K562 (cell line): ENCODE results near the gene PRR15. TPM values are rescaled to one million over a fixed set of nuclear protein-coding genes. Genes with fewer than 3 reads are reported as not detected.

Experiments
- ATAC-seq: fragments of 200-7000 bp; cut with Tn5 transposase; 3 replicates; pipeline ENCODE4 v1.9.1; 2020; ENCODE audit warnings: moderate library complexity
- BruUV-seq: library from RNA; stranded (reverse); fragments of 400-500 nt; replicated peaks from 2 replicates; lab custom pipeline; 2021; lab: Mats Ljungman, UMichigan
- CTCF ChIA-PET: fragments of 300-600 bp; formaldehyde crosslinking; extraction: SDS; loops from one replicate; lab custom pipeline; 2021; ENCODE audit warnings: low intra/inter-chr PET ratio; lab: Yijun Ruan, JAX
- POLR2A ChIA-PET: fragments of 300-600, 350-650 bp; sonication (Branson Sonifier 250); formaldehyde crosslinking; extraction: SDS; loops from one replicate; lab custom pipeline; 2021; ENCODE audit warnings: antibody characterized with exemption, inconsistent platforms; lab: Yijun Ruan, JAX
- DNase-seq, 4 experiments: peaks; one replicate each; pipeline versions ENCODE4 v3.0.0 to v3.0.0-alpha.2; 2011 to 2018; ENCODE audit warnings: low spot score in 3 of 4, mixed read lengths in 3 of 4; ENCODE audit errors: extremely low read depth in 1 of 4
- FAIRE-seq: peaks from 2 replicates; lab custom pipeline; 2011; peaks lifted over from hg19 to GRCh38; lab: Jason Lieb, UNC
- H2AFZ ChIP-seq: 2 replicates; pipeline ENCODE4 v1.6.0; 2011; ENCODE audit warnings: low read depth, low read length, control low read depth, inconsistent platforms
- H3K27ac ChIP-seq: fragments of 200-600 bp; 3 replicates; pipeline ENCODE4 v1.8.0; 2011; ENCODE audit warnings: low read depth, mild to moderate bottlenecking, control low read depth, inconsistent platforms, low read length, moderate library complexity, mixed read lengths; ENCODE audit errors: extremely low read depth
- H3K27me3 ChIP-seq, 2 experiments: fragments of 300-600 bp in 1 of 2; 2 replicates in 1 of 2; 3 replicates in 1 of 2; pipeline versions ENCODE4 v1.6.0 to v1.8.0; 2011; ENCODE audit warnings: inconsistent platforms in 2 of 2, low read length in 2 of 2, mild to moderate bottlenecking in 1 of 2, mixed read lengths in 1 of 2, moderate library complexity in 1 of 2; ENCODE audit not compliant: control insufficient read depth in 2 of 2, insufficient read depth in 2 of 2
- H3K36me3 ChIP-seq: fragments of 300-600 bp; 3 replicates; pipeline ENCODE4 v1.8.0; 2011; ENCODE audit warnings: mild to moderate bottlenecking, low read length, inconsistent platforms; ENCODE audit not compliant: control insufficient read depth, insufficient read depth
- H3K4me1 ChIP-seq, 2 experiments: fragments of 200-600 bp in 1 of 2; replicated peaks in 1 of 2; 2 replicates in 1 of 2; 3 replicates in 1 of 2; pipeline versions ENCODE4 v1.5.1 to v1.8.0; 2011; ENCODE audit warnings: inconsistent platforms in 2 of 2, low read length in 2 of 2, mild to moderate bottlenecking in 1 of 2, mixed read lengths in 1 of 2, moderate library complexity in 1 of 2; ENCODE audit not compliant: control insufficient read depth in 2 of 2, insufficient read depth in 2 of 2
- H3K4me2 ChIP-seq: 2 replicates; pipeline ENCODE4 v1.6.1; 2011; ENCODE audit warnings: low read length, control low read depth, inconsistent platforms, mixed read lengths; ENCODE audit not compliant: insufficient read depth
- H3K4me3 ChIP-seq: fragments of 200-600 bp; sonication (generic), shearing (Covaris generic); 2 replicates; pipeline ENCODE4 v1.5.1; 2016; ENCODE audit warnings: control low read depth, inconsistent platforms
- H3K79me2 ChIP-seq: fragments of 200-600 bp; 3 replicates; pipeline ENCODE4 v1.8.0; 2011; ENCODE audit warnings: low read length, inconsistent platforms; ENCODE audit not compliant: control insufficient read depth, insufficient read depth
- H3K9ac ChIP-seq, 2 experiments: 2 replicates each; pipeline versions ENCODE4 v1.6.0 to v1.6.1; 2011; ENCODE audit warnings: low read depth in 2 of 2, low read length in 2 of 2, control low read depth in 1 of 2, inconsistent platforms in 1 of 2, mild to moderate bottlenecking in 1 of 2, mixed read lengths in 1 of 2; ENCODE audit not compliant: insufficient read depth in 1 of 2
- H3K9me1 ChIP-seq: one replicate; pipeline ENCODE4 v1.6.0; 2011; ENCODE audit warnings: inconsistent platforms, mild to moderate bottlenecking, low read length, moderate library complexity; ENCODE audit not compliant: control insufficient read depth, insufficient read depth
- H3K9me3 ChIP-seq: replicated peaks from 2 replicates; pipeline ENCODE4 v1.5.1; 2011; ENCODE audit warnings: low read depth, low read length, inconsistent platforms; ENCODE audit not compliant: control insufficient read depth, insufficient read depth
- H4K20me1 ChIP-seq: replicated peaks from 2 replicates; pipeline ENCODE4 v1.6.1; 2011; ENCODE audit warnings: low read length, inconsistent platforms, mixed read lengths; ENCODE audit not compliant: control insufficient read depth, insufficient read depth
- GTF2B ChIP-seq: IDR thresholded peaks from 2 replicates; pipeline ENCODE4 v1.6.1; 2011; ENCODE audit not compliant: insufficient read length; ENCODE audit errors: extremely low read depth
- KAT8 ChIP-seq: fragments of 450-650 bp; IDR thresholded peaks from 2 replicates; pipeline ENCODE4 v1.6.1; 2016; ENCODE audit warnings: low read depth, mild to moderate bottlenecking
- KDM4B ChIP-seq, 2 experiments: fragments of 450-650 bp in 1 of 2; sonication (generic) in 1 of 2; IDR thresholded peaks; 2 replicates each; pipeline ENCODE4 v1.6.1; 2016 to 2017; ENCODE audit warnings: borderline replicate concordance in 2 of 2, antibody characterized with exemption in 1 of 2, low read depth in 1 of 2, mild to moderate bottlenecking in 1 of 2
- L3MBTL2 ChIP-seq: fragments of 450-650 bp; IDR thresholded peaks from 2 replicates; pipeline ENCODE4 v1.6.1; 2016; ENCODE audit warnings: mild to moderate bottlenecking, moderate library complexity
- SRSF9 ChIP-seq: fragments of 200-400 bp; formaldehyde crosslinking; IDR thresholded peaks from 2 replicates; pipeline ENCODE4 v1.6.1; 2017; ENCODE audit warnings: low read depth, low read length, borderline replicate concordance
- USF2 ChIP-seq: sonication (generic); formaldehyde crosslinking; IDR thresholded peaks from 2 replicates; pipeline ENCODE4 v1.5.0; 2020; ENCODE audit warnings: missing genetic modification reagents
- ZBTB11 ChIP-seq, 3 experiments: fragments of 200-800 bp in 1 of 3; fragments of 250-450 bp in 1 of 3; fragments of 450-650 bp in 1 of 3; sonication (Bioruptor Pico) in 1 of 3; sonication (Bioruptor generic) in 1 of 3; formaldehyde crosslinking in 1 of 3; IDR thresholded peaks; 2 replicates each; pipeline versions ENCODE4 v1.6.1 to v1.8.0; 2016 to 2022; ENCODE audit warnings: mild to moderate bottlenecking in 2 of 3, missing genetic modification characterization in 2 of 3, missing compliant biosample characterization in 1 of 3, moderate library complexity in 1 of 3
- WGBS: fragments of 100-300 bp; shearing (Covaris generic); methylation state at CpG from one replicate; pipeline ENCODE4 v1.1.6; 2016; ENCODE audit warnings: low coverage, mixed read lengths; ENCODE audit not compliant: insufficient coverage; ENCODE audit errors: missing lambda C conversion rate; 5-methylcytosine and 5-hydroxymethylcytosine counted together
- in situ Hi-C: fragments of 300-500 bp; cut with MboI; formaldehyde crosslinking; loops from 4 replicates; pipeline ENCODE4 v1.15.0; 2018; ENCODE audit warnings: inconsistent platforms, mixed read lengths
- intact Hi-C: fragments of 100-400 bp; cut with micrococcal nuclease; formaldehyde crosslinking; loops from 2 replicates; pipeline ENCODE4 v1.14.2; 2022
- polyA plus RNA-seq, 8 experiments: library from polyadenylated mRNA; depleted of rRNA in 4 of 8; stranded (reverse) in 5 of 8; unstranded in 3 of 8; fragments of >200 nt; fragmentation: Nextera tagmentation in 2 of 8; fragmentation: Illumina TruSeq in 1 of 8; extraction: Ambion mirVana in 2 of 8; extraction: Trizol in 1 of 8; gene quantifications; 2 replicates each; pipeline versions ENCODE4 v1.2.1 to v1.2.3, GENCODE V29; 2011 to 2014; ENCODE audit warnings: inconsistent platforms in 1 of 8, missing spikeins in 1 of 8
- total RNA-seq, 7 experiments: library from RNA; depleted of rRNA in 6 of 7; stranded (reverse); fragments of >200 nt in 6 of 7; fragmentation: Illumina TruSeq in 2 of 7; extraction: Trizol in 2 of 7; gene quantifications; 2 replicates each; pipeline versions ENCODE4 v1.2.1 to v1.2.3, GENCODE V29; 2011 to 2021; ENCODE audit warnings: low replicate concordance in 1 of 7

The PRR15 gene
- total and polyA plus RNA-seq, 9 of the 15 experiments (the other 6 are each of a cell fraction or from before 2014, with no cell fraction given): not detected

- DNase-seq (no peak), ATAC-seq (no peak), FAIRE-seq (no peak)
- H3K27me3 ChIP-seq: peaks cover 20 to 47% of the 10 kb centered on the region in 2 experiments; a peak in 4 of 5 replicates
- in situ Hi-C loops: no loop called here
- H3K4me1 ChIP-seq: peaks cover 0 to 16% of the 10 kb centered on the region in 2 experiments; a peak in 3 of 5 replicates
- no peak overlapping the region for H3K4me3 ChIP-seq
- no peak overlapping the region for H3K4me2 ChIP-seq
- CTCF ChIA-PET: no interaction called here
- TF ChIP-seq SRSF9: no peak
- no peak for TF ChIP-seq ZBTB11 (CRISPR knock-in tag; IDR thresholded peaks at IDR 0.05)
- TF ChIP-seq L3MBTL2: peak; percentile 35; the same call in 1 of the 2 replicates
- TF ChIP-seq KDM4B (IDR thresholded peaks at IDR 0.05; ENCODE audit: borderline replicate concordance in 2 of 2, low read depth in 1 of 2): no peak
- TF ChIP-seq USF2 (CRISPR knock-in tag): no peak
- no peak for TF ChIP-seq KAT8
- no peak for TF ChIP-seq GTF2B
- no peaks in the 10 kb centered on the region for H4K20me1 ChIP-seq
- H3K79me2 ChIP-seq: no peaks in the 10 kb centered on the region
- no peak overlapping the region for H2AFZ ChIP-seq
- no peaks in the 10 kb centered on the region for H3K9me1 ChIP-seq
- no peak overlapping the region for H3K27ac ChIP-seq
- no TSS peak for BruUV-seq
- no peaks in the 10 kb centered on the region for H3K36me3 ChIP-seq
- no peaks in the 10 kb centered on the region for H3K9me3 ChIP-seq
- 18% methylated on average over 7 of the region's 7 CpGs for WGBS
- intact Hi-C loops: no loop called here
- POLR2A ChIA-PET: interaction anchor here (0.6 to 1.4 kb wide), 3 partner anchors 9 to 126 kb away, joined by 3 read pairs; no protein-coding TSS in a partner anchor
- H3K9ac ChIP-seq: no peak overlapping the region
Measured at GRCh38 chr7:29561271-29561670, 2.4 kb upstream of the PRR15 start.
